Tibial artery (tissue), 4 donors: ENCODE results near the gene ADAMTSL1.

Experiments used
- DNase-seq, 2 donors: peaks; one replicate each; pipeline ENCODE4 v3.0.0-alpha.2; 2019
- H3K27ac ChIP-seq, 2 donors: fragments of 200-600 bp; sonication (generic) in 1 of 2; 1 replicate in 1 of 2; 2 replicates in 1 of 2; pipeline ENCODE4 v1.5.1; 2018 to 2019; ENCODE audit warnings: mild to moderate bottlenecking in 1 of 2
- H3K27me3 ChIP-seq, 2 donors: fragments of 200-600 bp; sonication (generic) in 1 of 2; one replicate each; pipeline versions ENCODE4 v1.5.1 to v1.6.0; 2016 to 2019
- H3K36me3 ChIP-seq, 3 donors: fragments of 200-600 bp; sonication (generic) in 2 of 3; one replicate each; pipeline ENCODE4 v1.5.1; 2016 to 2019; ENCODE audit warnings: mild to moderate bottlenecking in 2 of 3
- H3K4me1 ChIP-seq, 4 donors: fragments of 200-600 bp; sonication (generic) in 2 of 4; 1 replicate in 3 of 4; 2 replicates in 1 of 4; pipeline ENCODE4 v1.5.1; 2016 to 2019
- H3K4me3 ChIP-seq, 2 donors: fragments of 200-600 bp; sonication (generic) in 1 of 2; 1 replicate in 1 of 2; 2 replicates in 1 of 2; pipeline ENCODE4 v1.5.1; 2018 to 2019; ENCODE audit warnings: mild to moderate bottlenecking in 2 of 2
- H3K9me3 ChIP-seq, 3 donors: fragments of 200-600 bp; sonication (generic) in 1 of 3; one replicate each; pipeline ENCODE4 v1.5.1; 2016 to 2019
- intact Hi-C: fragments of 100-400 bp; cut with DNase I; formaldehyde crosslinking; loops from one replicate; pipeline ENCODE4 v1.15.0; 2023; ENCODE audit warnings: low total_unique reads
- TF ChIP-seq, protein P1 (sequence below), 2 experiments: fragments of 200-600 bp in 1 of 2; fragments of 450-650 bp in 1 of 2; IDR thresholded peaks; one replicate each; pipeline ENCODE4 v1.5.1; 2017 to 2019; ENCODE audit warnings: antibody characterized with exemption in 2 of 2, mild to moderate bottlenecking in 1 of 2, moderate library complexity in 1 of 2

The ADAMTSL1 gene

DNA sequence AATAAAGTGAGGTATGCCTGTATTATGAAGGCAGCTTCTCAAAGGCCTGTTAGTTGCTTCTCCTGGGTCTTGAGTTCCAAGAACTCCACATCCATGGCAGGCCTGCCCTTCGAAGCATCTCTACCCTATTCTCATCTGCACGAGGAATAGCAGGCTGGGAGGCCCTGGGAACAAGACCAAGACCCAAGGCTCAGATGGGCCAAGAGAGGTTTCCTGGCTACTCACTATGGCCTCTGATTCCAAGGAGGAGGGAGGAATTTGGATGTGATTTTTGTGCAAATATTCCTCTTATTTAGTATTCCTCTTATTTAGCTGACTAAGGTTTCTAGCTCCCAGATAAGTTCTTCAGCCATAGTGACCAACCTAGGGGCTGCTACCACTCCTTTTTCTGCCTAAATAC, 407.8 kb downstream of the ADAMTSL1 start:
- TF ChIP-seq, protein P1, sequence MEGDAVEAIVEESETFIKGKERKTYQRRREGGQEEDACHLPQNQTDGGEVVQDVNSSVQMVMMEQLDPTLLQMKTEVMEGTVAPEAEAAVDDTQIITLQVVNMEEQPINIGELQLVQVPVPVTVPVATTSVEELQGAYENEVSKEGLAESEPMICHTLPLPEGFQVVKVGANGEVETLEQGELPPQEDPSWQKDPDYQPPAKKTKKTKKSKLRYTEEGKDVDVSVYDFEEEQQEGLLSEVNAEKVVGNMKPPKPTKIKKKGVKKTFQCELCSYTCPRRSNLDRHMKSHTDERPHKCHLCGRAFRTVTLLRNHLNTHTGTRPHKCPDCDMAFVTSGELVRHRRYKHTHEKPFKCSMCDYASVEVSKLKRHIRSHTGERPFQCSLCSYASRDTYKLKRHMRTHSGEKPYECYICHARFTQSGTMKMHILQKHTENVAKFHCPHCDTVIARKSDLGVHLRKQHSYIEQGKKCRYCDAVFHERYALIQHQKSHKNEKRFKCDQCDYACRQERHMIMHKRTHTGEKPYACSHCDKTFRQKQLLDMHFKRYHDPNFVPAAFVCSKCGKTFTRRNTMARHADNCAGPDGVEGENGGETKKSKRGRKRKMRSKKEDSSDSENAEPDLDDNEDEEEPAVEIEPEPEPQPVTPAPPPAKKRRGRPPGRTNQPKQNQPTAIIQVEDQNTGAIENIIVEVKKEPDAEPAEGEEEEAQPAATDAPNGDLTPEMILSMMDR (IDR thresholded peaks at IDR 0.05): no peak
- H3K36me3 ChIP-seq: no peaks in the 10 kb centered on the region
- intact Hi-C loops: no loop called here
- H3K4me3 ChIP-seq: no peak overlapping the region
- H3K27ac ChIP-seq: no peak overlapping the region
- no peaks in the 10 kb centered on the region for H3K4me1 ChIP-seq
- H3K27me3 ChIP-seq: no peaks in the 10 kb centered on the region
- no peaks in the 10 kb centered on the region for H3K9me3 ChIP-seq
- no peak for DNase-seq

DNA sequence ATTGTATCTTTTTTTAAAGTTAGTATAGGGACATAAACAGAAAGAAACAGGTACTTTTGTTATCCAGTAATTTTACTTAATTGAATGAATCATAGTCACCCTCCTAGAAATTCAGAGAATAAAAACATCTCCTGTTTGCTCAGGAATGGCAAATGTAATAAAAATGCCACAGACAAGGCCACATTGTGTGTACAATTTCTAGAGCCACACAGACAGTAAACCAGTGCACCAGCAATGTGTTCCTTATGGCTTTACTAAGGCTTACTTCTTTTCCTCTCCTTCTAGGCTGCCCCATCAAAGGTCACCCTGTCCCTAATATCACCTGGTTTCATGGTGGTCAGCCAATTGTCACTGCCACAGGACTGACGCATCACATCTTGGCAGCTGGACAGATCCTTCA, 413.6 kb downstream of the ADAMTSL1 start:
- H3K36me3 ChIP-seq: no peaks in the 10 kb centered on the region
- no peak for DNase-seq
- H3K27me3 ChIP-seq: no peaks in the 10 kb centered on the region
- TF ChIP-seq, protein P1 (IDR thresholded peaks at IDR 0.05): no peak
- H3K9me3 ChIP-seq: no peaks in the 10 kb centered on the region
- no peaks in the 10 kb centered on the region for H3K4me1 ChIP-seq
- intact Hi-C loops: no loop called here
- H3K4me3 ChIP-seq: no peak overlapping the region
- no peak overlapping the region for H3K27ac ChIP-seq

DNA sequence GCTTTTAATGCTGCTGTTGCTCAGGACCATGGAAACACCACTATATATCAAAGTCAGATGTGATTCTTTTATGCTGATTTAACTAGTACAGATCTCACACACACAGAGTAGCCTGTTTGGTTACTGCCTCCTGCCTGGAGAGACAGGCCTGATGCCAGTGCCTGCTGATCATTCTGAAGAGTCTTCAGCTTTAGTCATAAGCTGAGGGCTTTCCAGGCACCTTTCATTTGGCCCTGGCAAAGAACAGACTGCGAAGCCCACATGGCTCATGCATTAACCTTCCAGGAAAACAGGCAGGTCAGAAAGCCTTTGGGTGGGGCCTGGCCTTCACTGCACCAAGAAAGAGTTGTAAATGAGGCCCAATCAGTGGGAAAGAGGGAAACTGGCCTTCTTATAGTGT, 414.3 kb downstream of the ADAMTSL1 start:
- H3K4me1 ChIP-seq: no peaks in the 10 kb centered on the region
- no peaks in the 10 kb centered on the region for H3K9me3 ChIP-seq
- H3K27ac ChIP-seq: no peak overlapping the region
- no peaks in the 10 kb centered on the region for H3K27me3 ChIP-seq
- DNase-seq: no peak
- no peaks in the 10 kb centered on the region for H3K36me3 ChIP-seq
- TF ChIP-seq, protein P1 (IDR thresholded peaks at IDR 0.05): no peak
- no peak overlapping the region for H3K4me3 ChIP-seq
- intact Hi-C loops: no loop called here

DNA sequence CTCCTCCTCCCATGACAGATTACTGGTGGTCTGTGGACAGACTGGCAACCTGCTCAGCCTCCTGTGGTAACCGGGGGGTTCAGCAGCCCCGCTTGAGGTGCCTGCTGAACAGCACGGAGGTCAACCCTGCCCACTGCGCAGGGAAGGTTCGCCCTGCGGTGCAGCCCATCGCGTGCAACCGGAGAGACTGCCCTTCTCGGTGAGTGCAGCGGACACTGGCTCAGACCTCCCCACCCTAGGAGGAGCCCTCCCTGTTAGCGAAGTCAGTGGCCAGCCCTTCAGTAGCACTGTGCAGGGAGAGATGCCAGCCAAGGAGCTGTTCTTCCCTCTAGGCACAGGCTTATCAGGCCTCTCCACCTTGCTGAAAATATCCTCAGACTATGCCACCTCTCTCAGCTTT, 415.6 kb downstream of the ADAMTSL1 start:
- no peak for DNase-seq
- Histone ChIP-seq H3K36me3 (no peaks in the 10 kb centered on the region), H3K27me3 (no peaks in the 10 kb centered on the region), H3K9me3 (no peaks in the 10 kb centered on the region), H3K4me1 (no peaks in the 10 kb centered on the region), H3K4me3 (no peak overlapping the region), H3K27ac (no peak overlapping the region)
- TF ChIP-seq, protein P1 (IDR thresholded peaks at IDR 0.05): no peak
- intact Hi-C loops: no loop called here

DNA sequence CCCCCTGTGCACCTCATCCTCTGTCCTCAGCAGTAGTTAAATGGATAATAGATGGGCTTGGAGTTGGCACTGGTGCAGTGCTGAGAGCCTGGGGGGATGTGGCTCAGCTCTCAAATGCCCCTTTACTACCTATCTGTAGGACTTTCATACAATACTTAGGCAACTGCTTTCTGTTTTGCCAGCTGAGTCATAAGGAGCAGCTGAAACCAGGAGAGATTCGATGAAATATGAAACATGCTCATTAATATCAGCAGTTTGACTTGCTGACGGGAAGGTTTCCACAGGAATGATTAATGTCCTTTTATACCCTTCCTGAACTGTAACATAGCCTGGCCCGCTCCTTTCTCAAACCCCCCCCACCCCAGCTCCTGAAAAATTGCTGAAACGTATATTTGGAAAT, 416.4 kb downstream of the ADAMTSL1 start:
- Histone ChIP-seq H3K36me3 (peaks cover 0 to 5% (median 0%) of the 10 kb centered on the region in 3 donors), H3K4me1 (no peaks in the 10 kb centered on the region), H3K27ac (no peak overlapping the region), H3K9me3 (peaks cover 0 to 6% (median 4%) of the 10 kb centered on the region in 3 donors), H3K4me3 (no peak overlapping the region), H3K27me3 (no peaks in the 10 kb centered on the region)
- no peak for DNase-seq
- intact Hi-C loops: no loop called here
- TF ChIP-seq, protein P1 (IDR thresholded peaks at IDR 0.05): no peak
